Stimulated activated naive B cell treated with anti-CD40 and anti-IgM and Interleukin-4, amounts not matched to agents 10 μg/mL and 1 μg/mL and 100 μg/mL, for 72 hours (primary cell): ENCODE data around the gene MTX3.

Experiments
- ATAC-seq, 2 donors: fragments of 150-1000 bp; cut with Tn5 transposase; replicated peaks; 2 replicates each; pipeline ENCODE4 v1.10.0; 2021; ENCODE audit warnings: moderate library complexity in 1 of 2
- DNase-seq: peaks from one replicate; pipeline ENCODE4 v3.0.0; 2021
- H3K27ac Mint-ChIP-seq: one replicate; pipeline ENCODE4 v1.8.0; 2022; ENCODE audit warnings: mild to moderate bottlenecking, mixed read lengths
- H3K27me3 Mint-ChIP-seq, 2 donors: one replicate each; pipeline ENCODE4 v1.8.0; 2022; ENCODE audit warnings: mixed read lengths in 2 of 2
- H3K36me3 Mint-ChIP-seq, 2 donors: one replicate each; pipeline ENCODE4 v1.8.0; 2022; ENCODE audit warnings: mixed read lengths in 2 of 2, mild to moderate bottlenecking in 1 of 2
- H3K4me1 Mint-ChIP-seq, 2 donors: one replicate each; pipeline ENCODE4 v1.8.0; 2022; ENCODE audit warnings: mixed read lengths in 2 of 2, mild to moderate bottlenecking in 1 of 2
- H3K4me3 Mint-ChIP-seq, 2 donors: one replicate each; pipeline ENCODE4 v1.8.0; 2022; ENCODE audit warnings: mild to moderate bottlenecking in 2 of 2, mixed read lengths in 2 of 2, moderate library complexity in 1 of 2
- H3K9me3 Mint-ChIP-seq, 2 donors: one replicate each; pipeline ENCODE4 v1.8.0; 2022; ENCODE audit warnings: mixed read lengths in 2 of 2, mild to moderate bottlenecking in 1 of 2

MTX3 gene

GRCh38 chr5:79966448-79966847 lies 24.6 kb downstream of the MTX3 start:
- H3K9me3 Mint-ChIP-seq: no peaks in the 10 kb centered on the region
- H3K4me3 Mint-ChIP-seq: no peak overlapping the region
- no peak for DNase-seq
- H3K27me3 Mint-ChIP-seq: peaks cover 0 to 9% of the 10 kb centered on the region in 2 donors
- no peaks in the 10 kb centered on the region for H3K4me1 Mint-ChIP-seq
- no peaks in the 10 kb centered on the region for H3K36me3 Mint-ChIP-seq
- ATAC-seq: no peak
- no peak overlapping the region for H3K27ac Mint-ChIP-seq

- peaks cover 0 to 1% of the 10 kb centered on the region in 2 donors for H3K9me3 Mint-ChIP-seq
- no peak overlapping the region for H3K4me3 Mint-ChIP-seq
- H3K27ac Mint-ChIP-seq: no peak overlapping the region
- H3K27me3 Mint-ChIP-seq: peaks cover 0 to 9% of the 10 kb centered on the region in 2 donors
- H3K36me3 Mint-ChIP-seq: no peaks in the 10 kb centered on the region
- H3K4me1 Mint-ChIP-seq: no peaks in the 10 kb centered on the region
- ATAC-seq: no peak
- no peak for DNase-seq
Measured at GRCh38 chr5:79964136-79964535, 26.9 kb downstream of the MTX3 start.

GRCh38 chr5:79963261-79964061 lies 27.6 kb downstream of the MTX3 start:
- no peak overlapping the region for H3K4me3 Mint-ChIP-seq
- no peak for DNase-seq

GRCh38 chr5:79962575-79963222 lies 28.4 kb downstream of the MTX3 start:
- Mint-ChIP-seq H3K4me1 (no peaks in the 10 kb centered on the region), H3K36me3 (no peaks in the 10 kb centered on the region), H3K27ac (no peak overlapping the region), H3K27me3 (peaks cover 0 to 9% of the 10 kb centered on the region in 2 donors), H3K4me3 (no peak overlapping the region), H3K9me3 (peaks cover 0 to 1% of the 10 kb centered on the region in 2 donors)
- DNase-seq: no peak
- ATAC-seq: no peak

More at GRCh38 chr5:79963261-79964061, 27.6 kb downstream of the MTX3 start:
- Mint-ChIP-seq H3K36me3 (no peaks in the 10 kb centered on the region), H3K4me1 (no peaks in the 10 kb centered on the region), H3K27me3 (peaks cover 0 to 9% of the 10 kb centered on the region in 2 donors), H3K9me3 (peaks cover 0 to 1% of the 10 kb centered on the region in 2 donors), H3K27ac (no peak overlapping the region)
- no peak for ATAC-seq

DNA sequence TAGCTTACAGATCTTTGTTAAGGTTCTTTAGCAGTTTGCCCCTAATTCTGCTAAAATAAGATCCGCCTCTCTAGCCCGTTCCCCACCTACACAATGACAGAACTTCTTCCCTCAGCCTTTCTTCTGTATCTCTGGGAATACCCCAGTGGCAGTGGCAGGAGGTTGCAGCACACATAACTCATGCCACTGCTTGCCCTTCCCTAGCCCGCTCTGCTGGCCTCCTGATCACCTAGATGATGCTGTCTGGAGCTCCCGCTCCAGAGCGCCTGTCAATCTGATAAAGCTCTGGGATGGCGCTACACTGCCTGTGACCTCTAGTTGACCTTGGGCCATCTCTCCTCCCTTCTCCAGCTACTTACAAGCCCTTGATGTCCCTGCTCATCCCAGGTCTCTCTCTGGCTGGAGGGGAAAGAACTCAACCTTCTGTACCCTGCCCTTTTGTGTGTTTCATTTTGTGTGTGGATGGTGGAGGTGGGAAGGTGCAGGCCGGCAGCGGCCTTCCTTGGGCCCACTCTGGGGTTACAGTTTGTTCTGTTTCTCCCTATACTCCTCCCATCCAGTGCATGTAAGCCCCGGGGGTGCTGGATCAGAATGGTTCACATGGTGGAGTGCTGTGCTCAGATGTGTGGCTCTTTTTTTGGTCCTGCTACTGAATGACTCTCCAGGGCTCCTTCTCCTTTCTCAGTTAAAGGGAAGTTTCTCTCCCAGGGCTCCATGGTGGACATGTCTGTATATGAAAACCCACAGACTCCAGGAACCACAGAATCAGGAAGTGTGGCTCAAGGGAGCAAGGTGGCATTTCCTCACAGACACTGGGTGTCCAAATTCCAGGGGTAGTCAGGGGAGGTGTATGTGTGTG lies 29.1 kb downstream of the MTX3 start:
- Mint-ChIP-seq H3K36me3 (no peaks in the 10 kb centered on the region), H3K4me3 (no peak overlapping the region), H3K4me1 (no peaks in the 10 kb centered on the region), H3K27ac (no peak overlapping the region), H3K9me3 (peaks cover 0 to 1% of the 10 kb centered on the region in 2 donors), H3K27me3 (peaks cover 0 to 9% of the 10 kb centered on the region in 2 donors)
- ATAC-seq (no peak), DNase-seq (no peak)

DNA sequence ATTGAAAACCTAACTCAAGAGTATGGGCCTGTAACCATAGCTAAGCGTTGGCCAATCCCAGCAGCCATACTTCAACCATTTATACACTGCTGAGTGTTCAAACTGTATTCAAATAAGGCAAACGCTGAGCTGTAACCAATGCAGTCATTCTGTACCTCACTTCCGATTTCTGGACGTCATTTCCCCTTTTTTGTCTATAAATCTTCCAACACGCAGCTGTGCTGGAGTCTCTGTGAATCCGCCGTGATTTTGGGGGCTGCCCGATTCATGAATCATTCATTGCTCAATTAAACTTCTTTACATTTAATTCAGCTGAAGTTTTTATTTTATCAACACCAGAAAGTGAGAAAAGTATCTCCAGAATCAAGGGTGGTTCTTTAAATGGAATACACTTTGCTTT lies 31.7 kb downstream of the MTX3 start:
- ATAC-seq (no peak), DNase-seq (no peak)
- Mint-ChIP-seq H3K4me3 (no peak overlapping the region), H3K4me1 (no peaks in the 10 kb centered on the region), H3K9me3 (peaks cover 0 to 1% of the 10 kb centered on the region in 2 donors), H3K27ac (no peak overlapping the region), H3K27me3 (peaks cover 5 to 7% of the 10 kb centered on the region in 2 donors), H3K36me3 (no peaks in the 10 kb centered on the region)

DNA sequence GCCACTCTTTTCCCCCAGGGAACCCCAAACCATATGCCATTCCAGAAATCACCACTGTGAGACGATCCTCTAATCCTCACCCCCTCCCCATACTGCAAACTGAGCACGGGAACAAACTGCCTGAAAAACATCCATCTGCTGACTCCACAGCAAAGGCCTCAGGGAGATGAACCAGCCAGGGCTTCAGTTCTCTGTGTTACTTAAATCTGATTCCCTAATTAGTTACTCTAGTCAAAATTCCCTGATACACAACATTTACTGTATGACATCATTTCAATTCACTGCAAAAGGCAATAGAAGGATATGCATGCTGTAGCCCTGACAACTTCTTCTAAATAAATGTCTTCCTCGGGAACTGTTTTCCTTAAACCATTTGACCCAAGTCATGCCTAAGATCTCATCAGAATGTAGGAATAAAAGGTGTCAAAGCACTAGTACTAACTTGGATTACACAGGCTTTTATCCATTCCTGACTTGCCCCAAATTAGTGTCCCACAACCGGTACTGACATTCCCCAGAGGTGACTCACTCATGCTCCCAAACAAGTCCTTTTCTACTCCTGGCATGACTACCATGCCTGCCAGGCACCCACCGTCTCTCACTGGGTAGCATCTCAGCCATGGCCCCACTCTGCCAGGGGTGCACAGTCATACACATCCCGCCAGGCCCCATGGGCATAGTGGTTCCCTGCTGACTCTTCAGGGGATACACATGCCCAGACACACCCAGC lies 35.0 kb downstream of the MTX3 start:
- Mint-ChIP-seq H3K36me3 (no peaks in the 10 kb centered on the region), H3K4me1 (no peaks in the 10 kb centered on the region), H3K9me3 (peaks cover 0 to 1% of the 10 kb centered on the region in 2 donors), H3K4me3 (no peak overlapping the region), H3K27ac (no peak overlapping the region), H3K27me3 (peaks cover 14% of the 10 kb centered on the region in 2 donors)
- no peak for DNase-seq
- ATAC-seq: no peak

- ATAC-seq (no peak), DNase-seq (no peak)
- Mint-ChIP-seq H3K36me3 (no peaks in the 10 kb centered on the region), H3K4me3 (no peak overlapping the region), H3K4me1 (no peaks in the 10 kb centered on the region), H3K9me3 (peaks cover 0 to 1% of the 10 kb centered on the region in 2 donors), H3K27me3 (peaks cover 14% of the 10 kb centered on the region in 2 donors), H3K27ac (no peak overlapping the region)
Measured at GRCh38 chr5:79955356-79955895, 35.6 kb downstream of the MTX3 start.

DNA sequence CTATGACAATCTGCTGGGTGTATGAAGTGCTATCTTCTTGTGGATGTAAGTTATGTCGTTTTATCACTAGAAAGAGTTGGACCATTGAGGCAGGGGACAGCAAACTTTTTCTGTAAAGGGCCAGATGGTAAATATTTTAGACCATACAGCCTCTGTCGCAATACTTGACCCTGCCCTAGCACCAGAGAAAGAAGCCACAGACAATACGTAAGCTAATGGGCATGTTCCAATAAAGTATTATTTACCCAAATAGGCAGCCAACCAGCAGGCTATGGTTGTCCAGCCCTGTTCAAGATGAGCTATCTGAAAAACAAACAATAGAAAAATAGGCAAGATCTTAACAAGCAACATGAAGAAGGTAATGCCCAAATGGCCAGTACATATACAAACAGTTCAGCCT lies 36.4 kb downstream of the MTX3 start:
- H3K9me3 Mint-ChIP-seq: peaks cover 0 to 1% of the 10 kb centered on the region in 2 donors
- H3K4me1 Mint-ChIP-seq: no peaks in the 10 kb centered on the region
- H3K4me3 Mint-ChIP-seq: no peak overlapping the region
- ATAC-seq (no peak), DNase-seq (no peak)
- no peak overlapping the region for H3K27ac Mint-ChIP-seq
- H3K27me3 Mint-ChIP-seq: peaks cover 14% of the 10 kb centered on the region in 2 donors
- H3K36me3 Mint-ChIP-seq: no peaks in the 10 kb centered on the region

GRCh38 chr5:79947567-79947966 lies 43.5 kb downstream of the MTX3 start:
- Mint-ChIP-seq H3K9me3 (no peaks in the 10 kb centered on the region), H3K4me3 (no peak overlapping the region), H3K4me1 (no peaks in the 10 kb centered on the region), H3K27ac (no peak overlapping the region), H3K36me3 (no peaks in the 10 kb centered on the region), H3K27me3 (peaks cover 7 to 9% of the 10 kb centered on the region in 2 donors)
- no peak for DNase-seq
- ATAC-seq: no peak

GRCh38 chr5:79938468-79938867 lies 52.6 kb downstream of the MTX3 start:
- no peak for DNase-seq
- no peak overlapping the region for H3K27ac Mint-ChIP-seq

GRCh38 chr5:79936646-79937216 lies 54.3 kb downstream of the MTX3 start:
- Mint-ChIP-seq H3K27ac (no peak overlapping the region), H3K36me3 (no peaks in the 10 kb centered on the region), H3K4me3 (no peak overlapping the region), H3K4me1 (no peaks in the 10 kb centered on the region), H3K9me3 (no peaks in the 10 kb centered on the region), H3K27me3 (no peaks in the 10 kb centered on the region)
- DNase-seq (no peak), ATAC-seq (no peak)

More at GRCh38 chr5:79938468-79938867, 52.6 kb downstream of the MTX3 start:
- no peaks in the 10 kb centered on the region for H3K4me1 Mint-ChIP-seq
- no peaks in the 10 kb centered on the region for H3K36me3 Mint-ChIP-seq
- no peaks in the 10 kb centered on the region for H3K9me3 Mint-ChIP-seq
- no peak overlapping the region for H3K4me3 Mint-ChIP-seq
- no peak for ATAC-seq
- no peaks in the 10 kb centered on the region for H3K27me3 Mint-ChIP-seq

DNA sequence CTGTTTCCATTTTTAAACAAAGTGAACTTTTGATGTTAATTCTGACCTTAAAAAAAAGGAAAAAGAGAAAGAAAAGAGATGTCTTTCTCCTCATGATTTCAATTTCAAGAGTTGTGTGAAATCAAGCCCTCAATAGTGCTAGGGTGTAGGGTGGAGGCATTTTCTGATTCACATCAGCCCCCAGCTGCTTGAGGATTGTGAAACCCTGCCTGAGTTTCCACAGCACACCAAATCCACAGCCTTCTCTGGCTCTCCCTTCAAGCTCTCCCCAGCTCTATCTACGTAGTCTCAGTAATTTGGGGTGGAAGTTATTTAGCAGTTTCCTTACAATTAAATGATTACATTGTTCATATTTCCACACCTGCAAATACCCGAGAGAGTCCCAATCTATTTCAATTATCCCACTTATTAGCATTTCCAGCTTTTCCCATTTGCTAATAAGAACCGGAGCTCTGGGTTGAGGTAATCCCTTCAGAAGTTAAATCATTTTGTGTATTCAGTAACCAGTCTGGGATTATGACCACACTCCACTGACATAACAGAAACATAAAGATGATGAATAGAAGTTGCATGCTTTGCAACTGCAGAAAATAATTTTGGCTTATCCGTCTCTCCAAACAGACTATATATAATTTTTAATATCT lies 54.9 kb downstream of the MTX3 start:
- DNase-seq: no peak
- Mint-ChIP-seq H3K36me3 (no peaks in the 10 kb centered on the region), H3K4me3 (no peak overlapping the region), H3K4me1 (no peaks in the 10 kb centered on the region), H3K9me3 (no peaks in the 10 kb centered on the region), H3K27me3 (no peaks in the 10 kb centered on the region), H3K27ac (no peak overlapping the region)
- no peak for ATAC-seq
